Fibroblast of gingiva (primary cell): ENCODE results near the gene DUS2.
"Not testable (repeated sequence)": the region's sequence is repeated elsewhere in the genome, so short reads cannot be mapped to it uniquely, and the experiment has no call there.

ENCODE experiments used
- DNase-seq: peaks from one replicate; pipeline ENCODE4 v3.0.0-alpha.2; 2011; ENCODE audit warnings: low read depth

The DUS2 gene

GRCh38 chr16:68022728-68023537 is at the start of gene DUS2, which contains the start of gene DDX28:
Gene DUS2, plus strand, starts transcription at chr16:68023284. Its CDS starts 14,740 bp downstream, at chr16:68038024.
Gene DDX28, minus strand, starts transcription at chr16:68023232. Its CDS starts 30 bp downstream, at chr16:68023202.
- peak; percentile 90 for DNase-seq

- DNase-seq = no peak
These were observed 47.6 kb upstream of the DUS2 start for GRCh38 chr16:67975321-67976105.

DNA sequence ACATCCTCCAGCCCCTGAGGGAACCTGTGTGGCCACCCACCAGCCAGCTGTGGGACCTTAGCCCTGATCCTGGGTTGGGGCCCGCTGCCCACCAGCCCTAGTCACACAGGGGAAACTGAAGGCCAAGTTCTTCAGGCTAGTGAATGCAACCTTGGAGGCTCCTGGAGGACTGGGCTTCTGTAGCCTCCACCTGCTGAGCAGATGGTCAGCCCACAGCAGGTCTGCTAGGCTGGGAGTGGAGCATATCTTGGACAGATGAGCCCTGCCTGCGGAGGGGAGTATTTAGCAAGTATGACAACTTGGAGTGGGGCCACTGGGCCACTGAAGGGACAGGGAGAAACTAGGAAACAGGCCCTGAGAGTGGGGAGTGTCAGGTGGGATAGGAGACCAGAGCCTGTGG is 46.9 kb upstream of the DUS2 start:
- no peak for DNase-seq

DNA sequence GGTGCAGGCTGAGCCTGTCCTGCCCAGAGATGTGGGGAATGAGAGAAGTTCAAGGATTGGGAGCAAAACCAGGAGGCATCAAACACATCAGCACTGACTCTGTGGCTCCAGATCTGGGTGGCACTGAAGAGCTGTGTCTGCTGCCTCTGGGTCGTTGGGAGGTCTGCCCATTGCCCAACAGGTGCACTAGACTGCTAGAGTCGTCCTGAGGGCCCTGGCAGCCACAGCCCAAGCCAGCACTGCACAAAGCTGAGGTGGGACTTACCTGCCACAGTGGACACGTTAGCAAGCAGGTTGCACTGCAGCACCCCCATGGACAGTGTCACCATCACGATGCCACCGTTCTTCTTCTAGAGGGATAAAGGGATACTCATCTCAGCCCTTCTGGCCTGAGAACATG is 46.1 kb upstream of the DUS2 start:
- DNase-seq = no peak

DNA sequence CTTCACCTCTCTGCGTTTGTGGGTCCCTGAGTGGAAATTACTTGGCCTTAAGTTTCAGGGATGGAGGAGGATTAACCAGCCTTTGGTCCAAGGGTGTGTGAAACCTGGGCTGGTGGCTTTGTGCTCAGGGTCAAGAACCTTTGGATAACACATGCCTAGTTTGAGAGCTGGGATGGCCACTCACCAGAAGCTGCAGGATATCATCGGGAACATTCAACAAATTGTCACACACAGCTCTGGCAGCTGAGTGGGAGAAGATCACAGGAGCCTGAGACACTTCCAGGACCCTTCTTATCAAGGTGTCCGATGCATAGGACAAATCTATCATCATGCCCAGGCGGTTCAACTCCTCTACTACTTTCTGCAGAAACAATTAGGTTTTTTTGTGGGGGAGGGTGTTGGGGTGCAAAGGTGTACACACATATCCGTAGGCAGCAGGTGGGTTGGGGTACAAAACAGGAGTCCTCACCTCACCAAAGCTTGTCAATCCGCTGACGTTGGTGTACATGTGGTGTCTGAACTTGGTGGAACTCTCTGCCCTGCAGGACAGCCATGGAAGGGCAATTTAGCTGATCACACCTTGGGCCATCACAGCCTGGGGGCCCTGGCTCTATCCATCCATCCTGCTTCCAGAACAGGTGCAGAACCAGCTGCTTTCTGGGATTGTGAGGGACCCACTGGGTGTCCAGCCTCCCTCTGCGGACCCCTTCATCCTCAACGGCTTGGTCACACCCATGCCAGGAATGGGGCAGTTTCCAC is 45.4 kb upstream of the DUS2 start:
- no peak for DNase-seq

DNA sequence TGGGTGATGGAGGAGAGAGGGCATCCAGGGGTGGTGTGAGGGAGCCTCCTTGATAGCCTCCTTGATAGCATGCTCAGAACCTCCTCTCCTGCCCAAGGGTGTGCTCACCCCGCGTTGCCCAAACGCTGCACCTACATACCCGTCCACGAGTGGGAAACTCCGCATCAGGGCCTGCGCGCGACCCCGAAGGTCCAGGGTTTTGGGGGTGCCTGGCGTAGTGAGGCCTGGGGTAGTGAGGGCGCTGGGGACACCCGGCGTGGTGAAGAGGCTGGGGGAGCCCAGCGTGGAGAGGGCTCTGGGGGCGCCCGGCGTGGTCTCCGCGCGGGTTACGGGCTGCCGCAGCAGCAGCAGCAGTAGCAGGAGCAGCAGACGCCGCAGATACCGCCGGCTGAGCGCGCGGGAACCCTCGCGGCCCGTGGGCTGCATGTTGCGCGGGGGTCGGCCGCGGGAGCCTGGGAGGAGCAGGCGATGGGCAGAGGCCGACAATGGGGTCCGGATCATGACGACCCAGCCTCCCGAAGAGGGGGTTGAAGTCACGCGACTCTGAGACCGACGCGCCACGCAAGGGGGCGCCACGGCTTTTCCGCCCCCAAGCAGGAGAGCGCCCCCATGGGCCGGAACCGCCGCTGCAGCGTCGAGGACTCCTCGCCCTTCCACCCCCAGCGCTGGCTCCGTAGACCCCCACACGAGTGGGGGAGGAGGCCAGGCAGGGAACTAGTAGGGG is 43.0 kb upstream of the DUS2 start, which contains the start of gene DPEP3:
DPEP3 (minus strand) TSS at position 545 of the 724 bp plus-strand sequence; CDS start at position 426, 119 bp downstream.
- DNase-seq = no peak

DNA sequence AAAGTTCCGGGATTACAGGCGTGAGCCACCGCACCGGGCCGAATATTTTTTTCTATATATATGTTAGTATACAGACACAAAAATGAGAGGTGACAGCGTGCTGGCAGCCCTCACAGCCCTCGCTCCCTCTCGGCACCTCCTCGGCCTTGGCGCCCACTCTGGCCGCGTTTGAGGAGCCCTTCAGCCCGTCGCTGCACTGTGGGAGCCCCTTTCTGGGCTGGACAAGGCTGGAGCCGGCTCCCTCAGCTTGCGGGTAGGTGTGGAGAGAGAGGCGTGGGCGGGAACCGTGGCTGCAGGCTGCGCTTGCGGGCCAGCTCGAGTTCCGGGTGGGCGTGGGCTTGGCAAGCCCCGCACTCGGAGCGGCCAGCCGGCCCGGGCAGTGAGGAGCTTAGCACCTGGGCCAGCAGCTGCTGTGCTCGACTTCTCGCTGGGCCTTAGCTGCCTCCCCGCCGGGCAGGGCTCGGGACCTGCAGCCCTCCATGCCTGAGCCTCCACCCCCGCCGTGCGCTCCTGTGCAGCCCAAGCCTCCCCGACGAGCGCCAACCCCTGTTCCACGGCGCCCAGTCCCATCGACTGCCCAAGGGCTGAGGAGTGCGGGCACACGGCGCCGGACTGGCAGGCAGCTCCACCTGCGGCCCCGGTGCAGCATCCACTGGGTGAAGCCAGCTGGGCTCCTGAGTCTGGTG is 40.9 kb upstream of the DUS2 start:
- no peak for DNase-seq

- no peak for DNase-seq
These were observed 36.1 kb upstream of the DUS2 start for GRCh38 chr16:67986949-67987348.

DNA sequence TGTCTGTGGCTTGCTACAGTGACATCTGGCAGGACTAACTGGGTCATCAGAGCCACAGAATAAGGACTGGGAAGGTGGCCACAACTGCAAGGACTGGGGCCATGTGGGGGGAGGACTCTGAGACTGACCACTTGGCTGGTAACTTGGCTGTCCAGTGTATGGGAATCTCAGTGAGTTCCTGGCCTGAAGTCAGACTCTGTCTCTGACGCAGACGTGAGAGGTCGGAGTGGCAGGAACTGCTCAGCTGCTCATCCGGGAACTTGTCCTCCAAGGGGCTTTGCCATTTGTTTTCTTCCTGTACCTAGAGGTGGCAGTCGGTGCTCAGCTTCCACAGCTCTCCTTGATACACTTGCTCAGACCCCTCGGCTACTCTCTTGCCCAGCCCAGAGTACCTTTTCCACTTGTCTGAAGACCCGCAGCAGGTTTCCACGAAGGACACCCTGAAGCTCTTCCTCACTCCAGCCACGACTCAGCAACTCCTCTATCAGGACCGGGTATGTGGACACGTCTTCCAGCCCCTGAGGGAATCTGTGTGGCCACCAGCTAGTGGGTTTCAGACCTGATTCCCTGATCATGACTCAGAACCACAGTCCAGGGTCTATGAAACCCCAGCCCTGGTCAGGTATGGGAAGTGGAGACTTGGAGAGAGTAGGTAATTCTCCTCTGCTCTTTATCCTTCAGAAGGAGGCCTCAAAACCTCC is 35.5 kb upstream of the DUS2 start:
- DNase-seq = no peak

DNA sequence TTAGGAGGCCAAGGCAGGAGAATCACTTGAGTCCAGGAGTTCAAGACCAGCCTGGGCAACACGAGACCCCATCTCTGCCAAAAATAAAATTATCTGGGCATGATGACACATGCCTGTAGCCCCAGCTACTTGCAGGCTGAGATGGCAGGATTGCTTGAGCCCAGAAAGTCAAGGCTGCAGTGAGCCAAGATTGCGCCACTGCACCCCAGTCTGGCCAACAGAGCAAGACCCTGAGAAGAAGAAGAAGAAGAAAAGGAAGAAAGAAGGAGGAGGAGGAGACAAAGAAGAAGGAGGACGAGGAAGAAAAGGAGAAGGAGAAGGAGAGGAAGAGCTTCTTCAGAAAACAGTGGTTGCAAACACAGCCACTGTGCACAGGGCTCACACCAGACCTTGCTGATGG is 34.4 kb upstream of the DUS2 start:
- no peak for DNase-seq

- DNase-seq = no peak
These were observed 33.6 kb upstream of the DUS2 start for GRCh38 chr16:67989322-67990017.

- DNase-seq = no peak
These were observed 33.1 kb upstream of the DUS2 start for GRCh38 chr16:67990018-67990386.

- DNase-seq = no peak
These were observed 30.4 kb upstream of the DUS2 start for GRCh38 chr16:67992661-67993206.

DNA sequence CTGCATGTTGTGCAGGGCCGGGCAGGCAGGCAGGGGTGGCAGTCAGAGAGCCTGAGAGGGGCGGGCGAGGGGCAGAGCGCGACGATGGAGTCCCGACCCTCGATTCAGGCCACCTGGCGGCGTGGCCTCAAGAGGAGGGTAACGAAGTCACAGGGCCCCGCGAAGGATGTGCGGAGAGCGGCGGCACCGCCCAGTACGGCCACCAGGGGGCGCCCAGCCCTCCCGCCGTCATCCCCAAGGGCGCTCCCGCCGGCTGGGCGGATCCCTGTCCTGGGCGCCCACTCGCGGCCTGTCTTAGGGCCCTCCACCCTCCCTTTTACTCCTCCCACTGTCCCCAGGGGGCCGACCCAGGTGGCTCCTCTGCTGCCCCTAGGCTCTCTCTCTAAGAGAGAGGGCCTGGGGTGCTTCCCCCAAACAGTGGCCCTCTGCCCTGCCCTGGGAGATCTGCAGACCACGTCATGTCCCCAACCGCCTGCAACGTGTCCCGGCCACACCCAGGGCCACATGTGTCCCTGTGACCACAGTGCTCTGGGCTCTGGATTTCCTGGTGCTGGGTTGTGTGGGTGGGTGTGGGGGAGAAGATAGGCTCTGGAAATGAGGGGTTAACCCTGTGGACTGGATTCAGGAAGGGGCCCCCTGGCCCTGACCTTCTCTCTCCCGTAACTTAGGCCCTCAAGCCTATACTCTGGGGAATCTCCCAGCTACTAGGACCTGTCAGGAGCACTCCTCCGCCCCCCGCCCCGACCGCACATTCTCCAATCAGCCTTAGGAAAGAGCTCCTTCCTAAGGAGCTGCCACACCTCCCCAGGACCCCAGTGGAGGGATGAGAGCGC is 29.7 kb upstream of the DUS2 start:
- DNase-seq = peak; percentile 70

DNA sequence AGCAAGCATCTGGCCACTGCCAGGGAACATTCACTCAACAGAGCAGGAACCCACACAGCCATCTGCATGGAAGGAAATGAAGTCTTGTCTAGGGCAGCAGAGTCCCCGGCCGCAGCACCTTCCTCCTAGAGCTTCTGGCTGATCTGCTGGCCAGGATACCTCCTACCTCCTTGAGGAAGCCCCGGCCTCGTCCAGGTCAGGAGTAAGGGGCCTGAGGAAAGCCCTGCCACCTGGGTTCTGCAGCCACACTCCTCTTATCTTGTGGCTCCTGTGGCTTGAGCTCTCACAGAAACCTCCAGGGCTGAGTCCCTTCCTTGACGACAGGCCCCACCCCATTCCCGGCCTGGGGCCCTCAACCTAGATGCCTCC is 29.1 kb upstream of the DUS2 start:
- not testable (repeated sequence) for DNase-seq

- no peak for DNase-seq
These were observed 27.7 kb upstream of the DUS2 start for GRCh38 chr16:67995423-67995822.

DNA sequence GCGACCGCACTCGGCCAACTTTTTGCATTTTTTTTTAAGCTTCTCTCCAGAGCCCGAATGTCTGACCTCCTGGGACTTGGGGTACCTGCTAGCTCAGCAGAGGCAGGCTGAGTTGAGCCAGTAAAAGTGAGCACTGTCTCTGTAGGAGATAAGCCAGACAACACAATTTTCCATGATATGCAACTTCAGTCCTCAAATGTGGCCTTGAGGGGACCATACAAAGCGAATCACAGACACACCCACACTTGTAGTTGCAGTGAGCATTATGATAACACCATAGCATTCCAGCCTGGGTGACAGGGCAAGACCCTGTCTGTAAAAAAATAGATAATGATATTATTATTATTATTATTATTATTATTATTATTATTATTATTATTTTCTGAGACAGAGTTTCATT is 26.4 kb upstream of the DUS2 start:
- no peak for DNase-seq

- not testable (repeated sequence) for DNase-seq
These were observed 24.8 kb upstream of the DUS2 start for GRCh38 chr16:67998231-67998778.
